B cell (primary cell): Measurements from ENCODE around the gene SLC6A7.

Source experiments
- EZH2 ChIP-seq: IDR thresholded peaks from 2 replicates; pipeline ENCODE4 v1.6.1; 2012; ENCODE audit warnings: borderline replicate concordance, low read depth, mild to moderate bottlenecking, moderate library complexity, low read length; ENCODE audit not compliant: insufficient read depth, poor library complexity, severe bottlenecking
- TF ChIP-seq, protein P1 (sequence below): fragments of 200-600 bp; IDR thresholded peaks from one replicate; pipeline ENCODE4 v1.8.0; 2022; ENCODE audit warnings: antibody characterized with exemption, mild to moderate bottlenecking

DNA sequence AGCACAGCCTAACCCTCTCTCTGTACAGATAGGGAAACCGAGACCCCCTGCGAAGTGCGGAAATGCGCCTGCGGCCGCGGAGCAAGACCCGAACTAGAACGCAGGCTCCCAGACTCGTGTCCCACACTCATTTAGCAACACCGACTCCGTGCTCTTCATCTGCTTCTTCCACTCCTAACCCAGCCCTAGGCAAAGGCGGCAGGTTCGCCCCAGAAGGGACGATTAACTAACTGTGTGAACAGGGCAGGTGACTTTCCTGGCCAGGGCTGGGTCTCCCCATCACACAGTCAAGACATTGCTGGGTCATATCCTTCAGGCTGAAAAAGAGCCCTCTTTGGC is 22.4 kb upstream of the SLC6A7 start:
- TF ChIP-seq, protein P1, sequence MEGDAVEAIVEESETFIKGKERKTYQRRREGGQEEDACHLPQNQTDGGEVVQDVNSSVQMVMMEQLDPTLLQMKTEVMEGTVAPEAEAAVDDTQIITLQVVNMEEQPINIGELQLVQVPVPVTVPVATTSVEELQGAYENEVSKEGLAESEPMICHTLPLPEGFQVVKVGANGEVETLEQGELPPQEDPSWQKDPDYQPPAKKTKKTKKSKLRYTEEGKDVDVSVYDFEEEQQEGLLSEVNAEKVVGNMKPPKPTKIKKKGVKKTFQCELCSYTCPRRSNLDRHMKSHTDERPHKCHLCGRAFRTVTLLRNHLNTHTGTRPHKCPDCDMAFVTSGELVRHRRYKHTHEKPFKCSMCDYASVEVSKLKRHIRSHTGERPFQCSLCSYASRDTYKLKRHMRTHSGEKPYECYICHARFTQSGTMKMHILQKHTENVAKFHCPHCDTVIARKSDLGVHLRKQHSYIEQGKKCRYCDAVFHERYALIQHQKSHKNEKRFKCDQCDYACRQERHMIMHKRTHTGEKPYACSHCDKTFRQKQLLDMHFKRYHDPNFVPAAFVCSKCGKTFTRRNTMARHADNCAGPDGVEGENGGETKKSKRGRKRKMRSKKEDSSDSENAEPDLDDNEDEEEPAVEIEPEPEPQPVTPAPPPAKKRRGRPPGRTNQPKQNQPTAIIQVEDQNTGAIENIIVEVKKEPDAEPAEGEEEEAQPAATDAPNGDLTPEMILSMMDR: no peak
- TF ChIP-seq EZH2: no peak
